Measurements from ENCODE around the gene GRIA3.

- TF ChIP-seq CTCF (IDR thresholded peaks at IDR 0.05) (no peak), ZFX (IDR thresholded peaks at IDR 0.05; ENCODE audit: borderline replicate concordance) (no peak)
These were observed 11.2 kb upstream of the GRIA3 start for GRCh38 chrX:123172869-123173268.
